B cell (primary cell): ENCODE data around the gene MYO16. TPM values are rescaled to one million over a fixed set of nuclear protein-coding genes. Genes with fewer than 3 reads are reported as not detected.

Experiments used
- ATAC-seq: fragments of 200-7000 bp; cut with Tn5 transposase; one replicate; pipeline ENCODE4 v1.10.0; 2021; ENCODE audit warnings: low read depth, mild to moderate bottlenecking, moderate number of reproducible peaks, moderate library complexity
- CTCF ChIA-PET: fragments of 350-600 bp; sonication (Branson Sonifier 250); formaldehyde crosslinking; loops from one replicate; lab custom pipeline; 2021; ENCODE audit warnings: antibody characterized with exemption, inconsistent platforms; lab: Charles Lee
- POLR2A ChIA-PET: fragments of 350-600 bp; sonication (Branson Sonifier 250); formaldehyde crosslinking; loops from one replicate; lab custom pipeline; 2021; ENCODE audit warnings: antibody characterized with exemption; lab: Charles Lee
- DNase-seq: peaks from one replicate; pipeline ENCODE4 v3.0.0; 2013
- H2AFZ ChIP-seq: 2 replicates; pipeline ENCODE4 v1.6.1; 2012; ENCODE audit warnings: mild to moderate bottlenecking, low read depth, low read length; ENCODE audit not compliant: insufficient read depth, poor library complexity, severe bottlenecking
- H3K27ac ChIP-seq, 2 donors: 1 replicate in 1 of 2; 2 replicates in 1 of 2; pipeline ENCODE4 v1.5.1; 2012 to 2013; ENCODE audit warnings: low read length in 2 of 2, mild to moderate bottlenecking in 2 of 2, moderate library complexity in 1 of 2
- H3K27me3 ChIP-seq, 4 experiments: fragments of 200-600 bp in 1 of 4; sonication (generic) in 1 of 4; replicated peaks in 1 of 4; 1 replicate in 2 of 4; 2 replicates in 2 of 4; pipeline versions ENCODE4 v1.6.1 to v1.7.0; 2013 to 2016; ENCODE audit warnings: low read length in 3 of 4, mild to moderate bottlenecking in 2 of 4, mixed read lengths in 1 of 4, moderate library complexity in 1 of 4; ENCODE audit not compliant: insufficient read depth in 4 of 4, control insufficient read depth in 3 of 4; ENCODE audit errors: control extremely low read depth in 1 of 4
- H3K36me3 ChIP-seq, 2 experiments: replicated peaks in 1 of 2; 1 replicate in 1 of 2; 2 replicates in 1 of 2; pipeline versions ENCODE4 v1.6.1 to v1.7.1; 2013; ENCODE audit warnings: low read length in 1 of 2; ENCODE audit not compliant: insufficient read depth in 2 of 2, control insufficient read depth in 1 of 2; ENCODE audit errors: control extremely low read depth in 1 of 2, extremely low read depth in 1 of 2
- H3K4me1 ChIP-seq, 2 donors: fragments of 200-600 bp in 1 of 2; sonication (generic) in 1 of 2; 1 replicate in 1 of 2; 2 replicates in 1 of 2; pipeline versions ENCODE4 v1.5.1 to v1.6.1; 2013 to 2017; ENCODE audit warnings: low read length in 2 of 2; ENCODE audit not compliant: control insufficient read depth in 2 of 2, insufficient read depth in 2 of 2
- H3K4me2 ChIP-seq: replicated peaks from 2 replicates; pipeline ENCODE3; 2012; ENCODE audit warnings: mild to moderate bottlenecking, low read depth, low read length; ENCODE audit not compliant: poor library complexity, severe bottlenecking
- H3K4me3 ChIP-seq, 5 experiments: fragments of 200-600 bp in 1 of 5; sonication (generic) in 1 of 5; 1 replicate in 3 of 5; 2 replicates in 2 of 5; pipeline versions ENCODE4 v1.5.1 to v1.7.0; 2011 to 2016; ENCODE audit warnings: low read length in 4 of 5, mild to moderate bottlenecking in 4 of 5, low read depth in 2 of 5, control low read depth in 1 of 5, moderate library complexity in 1 of 5; ENCODE audit not compliant: insufficient read depth in 1 of 5; ENCODE audit errors: control extremely low read depth in 1 of 5, extremely low read depth in 1 of 5
- H3K79me2 ChIP-seq: fragments of 200-600 bp; sonication (generic); one replicate; pipeline ENCODE4 v1.6.0; 2016; ENCODE audit warnings: low read length; ENCODE audit not compliant: control insufficient read depth, insufficient read depth
- H3K9ac ChIP-seq: fragments of 200-600 bp; sonication (generic); 2 replicates; pipeline ENCODE4 v1.6.1; 2017; ENCODE audit warnings: mild to moderate bottlenecking, low read length, moderate library complexity
- H3K9me3 ChIP-seq, 3 donors: one replicate each; pipeline versions ENCODE4 v1.6.1 to v1.7.1; 2013; ENCODE audit warnings: low read length in 2 of 3; ENCODE audit not compliant: control insufficient read depth in 2 of 3, insufficient read depth in 1 of 3; ENCODE audit errors: control extremely low read depth in 1 of 3
- H4K20me1 ChIP-seq: 2 replicates; pipeline ENCODE4 v1.6.0; 2012; ENCODE audit warnings: mild to moderate bottlenecking, low read length; ENCODE audit not compliant: insufficient read depth, control insufficient read depth, poor library complexity, severe bottlenecking
- H3K27ac Mint-ChIP-seq: one replicate; pipeline ENCODE4 v1.8.0; 2021; ENCODE audit warnings: mixed read lengths
- H3K27me3 Mint-ChIP-seq: one replicate; pipeline ENCODE4 v1.8.0; 2021; ENCODE audit warnings: mixed read lengths
- H3K4me1 Mint-ChIP-seq: one replicate; pipeline ENCODE4 v1.8.0; 2021; ENCODE audit warnings: mixed read lengths
- H3K4me3 Mint-ChIP-seq: one replicate; pipeline ENCODE4 v1.8.0; 2021; ENCODE audit warnings: mixed read lengths
- H3K9me3 Mint-ChIP-seq: one replicate; pipeline ENCODE4 v1.8.0; 2022; ENCODE audit warnings: mixed read lengths; ENCODE audit not compliant: insufficient read depth
- EZH2 ChIP-seq: IDR thresholded peaks from 2 replicates; pipeline ENCODE4 v1.6.1; 2012; ENCODE audit warnings: borderline replicate concordance, low read depth, mild to moderate bottlenecking, moderate library complexity, low read length; ENCODE audit not compliant: insufficient read depth, poor library complexity, severe bottlenecking
- WGBS: methylation state at CpG from one replicate; pipeline ENCODE4 v1.1.5; 2013; ENCODE audit warnings: missing lambda C conversion rate; ENCODE audit not compliant: insufficient coverage; 5-methylcytosine and 5-hydroxymethylcytosine counted together
- intact Hi-C: fragments of 100-400 bp; cut with micrococcal nuclease; formaldehyde crosslinking; loops from one replicate; pipeline ENCODE4 v1.10.0; 2022
- polyA plus RNA-seq: library from polyadenylated mRNA; depleted of rRNA; stranded (reverse); fragments of >200 nt; gene quantifications from 2 replicates; pipeline ENCODE4 v1.2.3, GENCODE V29; 2012
- total RNA-seq, 2 donors: library from RNA; stranded (reverse); fragments of 120-200 nt in 1 of 2; gene quantifications; 1 replicate in 1 of 2; 2 replicates in 1 of 2; pipeline versions ENCODE4 v1.2.3 to v1.2.4, GENCODE V29; 2013 to 2022
- TF ChIP-seq, protein P1 (sequence below): fragments of 200-600 bp; IDR thresholded peaks from one replicate; pipeline ENCODE4 v1.8.0; 2022; ENCODE audit warnings: antibody characterized with exemption, mild to moderate bottlenecking

The MYO16 gene
- total and polyA plus RNA-seq, 2 donors (not counting 1 experiment from before 2014, with no cell fraction given), result not detected

DNA sequence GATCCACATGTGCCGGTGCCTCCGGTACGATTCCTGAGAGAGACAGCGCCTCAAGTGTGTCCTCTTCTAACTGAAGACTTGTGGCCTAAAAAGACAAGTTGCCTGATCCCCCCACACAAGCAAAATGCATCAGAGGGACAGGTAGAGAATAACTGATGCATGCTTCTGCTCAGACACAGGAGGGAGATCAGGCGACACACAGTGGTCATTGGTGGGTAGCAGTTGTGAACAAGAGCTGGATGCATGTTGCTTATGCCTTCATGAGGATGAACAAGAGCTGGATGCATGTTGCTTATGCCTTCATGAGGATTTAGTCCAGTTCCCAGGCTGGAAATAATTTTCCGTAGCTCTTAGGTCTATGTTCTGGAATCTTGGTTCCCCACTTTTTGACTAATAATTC lies 505.6 kb downstream of the MYO16 start:
- no peak overlapping the region for H2AFZ ChIP-seq
- Mint-ChIP-seq H3K9me3 (no peaks in the 10 kb centered on the region), H3K27ac (no peak overlapping the region), H3K4me1 (peaks cover 20% of the 10 kb centered on the region), H3K4me3 (no peak overlapping the region), H3K27me3 (peaks cover 8% of the 10 kb centered on the region)
- intact Hi-C loops, result no loop called here
- peaks cover 0 to 7% (median 0%) of the 10 kb centered on the region in 3 donors for H3K9me3 ChIP-seq
- H4K20me1 ChIP-seq, result no peaks in the 10 kb centered on the region
- no peaks in the 10 kb centered on the region for H3K79me2 ChIP-seq
- TF ChIP-seq, protein P1, sequence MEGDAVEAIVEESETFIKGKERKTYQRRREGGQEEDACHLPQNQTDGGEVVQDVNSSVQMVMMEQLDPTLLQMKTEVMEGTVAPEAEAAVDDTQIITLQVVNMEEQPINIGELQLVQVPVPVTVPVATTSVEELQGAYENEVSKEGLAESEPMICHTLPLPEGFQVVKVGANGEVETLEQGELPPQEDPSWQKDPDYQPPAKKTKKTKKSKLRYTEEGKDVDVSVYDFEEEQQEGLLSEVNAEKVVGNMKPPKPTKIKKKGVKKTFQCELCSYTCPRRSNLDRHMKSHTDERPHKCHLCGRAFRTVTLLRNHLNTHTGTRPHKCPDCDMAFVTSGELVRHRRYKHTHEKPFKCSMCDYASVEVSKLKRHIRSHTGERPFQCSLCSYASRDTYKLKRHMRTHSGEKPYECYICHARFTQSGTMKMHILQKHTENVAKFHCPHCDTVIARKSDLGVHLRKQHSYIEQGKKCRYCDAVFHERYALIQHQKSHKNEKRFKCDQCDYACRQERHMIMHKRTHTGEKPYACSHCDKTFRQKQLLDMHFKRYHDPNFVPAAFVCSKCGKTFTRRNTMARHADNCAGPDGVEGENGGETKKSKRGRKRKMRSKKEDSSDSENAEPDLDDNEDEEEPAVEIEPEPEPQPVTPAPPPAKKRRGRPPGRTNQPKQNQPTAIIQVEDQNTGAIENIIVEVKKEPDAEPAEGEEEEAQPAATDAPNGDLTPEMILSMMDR, result no peak
- TF ChIP-seq EZH2, result no peak
- H3K27me3 ChIP-seq, result peaks cover 0 to 7% (median 0%) of the 10 kb centered on the region in 4 experiments
- no peak overlapping the region for H3K27ac ChIP-seq
- 98% methylated on average over 5 of the region's 6 CpGs for WGBS
- peaks cover 11 to 15% of the 10 kb centered on the region in 2 donors for H3K4me1 ChIP-seq
- no peaks in the 10 kb centered on the region for H3K36me3 ChIP-seq
- H3K4me3 ChIP-seq, result no peak overlapping the region
- ChIA-PET POLR2A (no interaction called here), CTCF (no interaction called here)
- H3K9ac ChIP-seq, result no peak overlapping the region
- H3K4me2 ChIP-seq, result no peak overlapping the region
- no peak for ATAC-seq
- no peak for DNase-seq

DNA sequence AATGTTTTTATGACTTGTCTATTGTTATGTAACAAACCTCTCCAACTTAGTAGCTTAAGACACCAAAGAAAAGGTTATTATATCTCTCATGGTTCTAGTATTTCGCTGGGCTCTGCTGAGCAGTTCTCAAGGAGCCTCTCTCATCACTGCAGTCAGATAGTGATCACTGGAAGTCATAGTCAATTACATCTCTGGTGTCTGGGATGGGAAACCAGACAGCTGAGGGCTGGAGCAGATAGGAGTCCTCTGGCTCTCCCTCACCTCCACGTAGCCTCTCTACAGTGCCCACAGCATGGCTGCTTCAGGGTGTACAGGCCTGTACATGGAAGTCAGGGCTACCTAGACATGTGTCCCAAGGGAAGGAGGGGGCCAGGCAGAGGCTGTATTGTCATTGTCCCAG lies 507.5 kb downstream of the MYO16 start:
- CTCF ChIA-PET, result no interaction called here
- DNase-seq, result no peak
- POLR2A ChIA-PET, result no interaction called here
- peaks cover 2 to 3% of the 10 kb centered on the region in 2 donors for H3K4me1 ChIP-seq
- Mint-ChIP-seq H3K4me1 (peaks cover 5% of the 10 kb centered on the region), H3K27ac (no peak overlapping the region), H3K27me3 (peaks cover 15% of the 10 kb centered on the region), H3K9me3 (no peaks in the 10 kb centered on the region), H3K4me3 (no peak overlapping the region)
- no peak overlapping the region for H2AFZ ChIP-seq
- WGBS, result 100% methylated on average over 1 of the region's 2 CpGs
- H3K9me3 ChIP-seq, result peaks cover 0 to 10% (median 0%) of the 10 kb centered on the region in 3 donors
- H3K27me3 ChIP-seq, result peaks cover 0 to 14% (median 0%) of the 10 kb centered on the region in 4 experiments
- TF ChIP-seq, protein P1, result no peak
- TF ChIP-seq EZH2, result no peak
- H3K36me3 ChIP-seq, result no peaks in the 10 kb centered on the region
- no peaks in the 10 kb centered on the region for H4K20me1 ChIP-seq
- H3K4me2 ChIP-seq, result no peak overlapping the region
- no peak overlapping the region for H3K4me3 ChIP-seq
- H3K27ac ChIP-seq, result no peak overlapping the region
- no peak for ATAC-seq
- no peak overlapping the region for H3K9ac ChIP-seq
- H3K79me2 ChIP-seq, result no peaks in the 10 kb centered on the region
- intact Hi-C loops, result no loop called here
